NK-92 (cell line): ENCODE results near the gene CRYBA2.

Source experiments
- DNase-seq: peaks from one replicate; lab custom pipeline; 2025; ENCODE audit not compliant: unreplicated experiment; lab: John Stamatoyannopoulos, UW

The CRYBA2 gene

GRCh38 chr2:219024059-219024458, 30.8 kb upstream of the CRYBA2 start:
- no peak for DNase-seq

GRCh38 chr2:219023045-219023605, 29.9 kb upstream of the CRYBA2 start:
- DNase-seq: no peak

- no peak for DNase-seq
Measured at GRCh38 chr2:219022616-219023015, 29.4 kb upstream of the CRYBA2 start.

GRCh38 chr2:219022041-219022440, 28.8 kb upstream of the CRYBA2 start:
- no peak for DNase-seq

- DNase-seq: no peak
Measured at GRCh38 chr2:219021591-219021990, 28.4 kb upstream of the CRYBA2 start.

- no peak for DNase-seq
Measured at GRCh38 chr2:219020604-219021365, 27.6 kb upstream of the CRYBA2 start.

GRCh38 chr2:219019436-219019835, 26.2 kb upstream of the CRYBA2 start:
- no peak for DNase-seq

- no peak for DNase-seq
Measured at GRCh38 chr2:219018726-219019125, 25.5 kb upstream of the CRYBA2 start.

GRCh38 chr2:219018286-219018685, 25.1 kb upstream of the CRYBA2 start:
- DNase-seq: no peak

GRCh38 chr2:219017201-219017931, 24.1 kb upstream of the CRYBA2 start:
- no peak for DNase-seq

- no peak for DNase-seq
Measured at GRCh38 chr2:219016721-219017120, 23.5 kb upstream of the CRYBA2 start.

- DNase-seq: no peak
Measured at GRCh38 chr2:219010873-219011272, 17.7 kb upstream of the CRYBA2 start.

GRCh38 chr2:219010162-219010756, 17.0 kb upstream of the CRYBA2 start:
- no peak for DNase-seq

GRCh38 chr2:219009294-219009693, 16.1 kb upstream of the CRYBA2 start:
- DNase-seq: no peak

- DNase-seq: no peak
Measured at GRCh38 chr2:219003979-219004378, 10.8 kb upstream of the CRYBA2 start.

- DNase-seq: no peak
Measured at GRCh38 chr2:219003267-219003634, 10.0 kb upstream of the CRYBA2 start.

GRCh38 chr2:219002395-219003266, 9.4 kb upstream of the CRYBA2 start:
- DNase-seq: no peak

GRCh38 chr2:219001577-219002394, 8.6 kb upstream of the CRYBA2 start:
- DNase-seq: no peak

- DNase-seq: no peak
Measured at GRCh38 chr2:219001100-219001576, 7.9 kb upstream of the CRYBA2 start.

- no peak for DNase-seq
Measured at GRCh38 chr2:219000569-219000960, 7.3 kb upstream of the CRYBA2 start.
